ENCODE data around the gene PON3.
"Not testable (repeated sequence)": the region's sequence is repeated elsewhere in the genome, so short reads cannot be mapped to it uniquely, and the experiment has no call there.

PON3 gene

DNA sequence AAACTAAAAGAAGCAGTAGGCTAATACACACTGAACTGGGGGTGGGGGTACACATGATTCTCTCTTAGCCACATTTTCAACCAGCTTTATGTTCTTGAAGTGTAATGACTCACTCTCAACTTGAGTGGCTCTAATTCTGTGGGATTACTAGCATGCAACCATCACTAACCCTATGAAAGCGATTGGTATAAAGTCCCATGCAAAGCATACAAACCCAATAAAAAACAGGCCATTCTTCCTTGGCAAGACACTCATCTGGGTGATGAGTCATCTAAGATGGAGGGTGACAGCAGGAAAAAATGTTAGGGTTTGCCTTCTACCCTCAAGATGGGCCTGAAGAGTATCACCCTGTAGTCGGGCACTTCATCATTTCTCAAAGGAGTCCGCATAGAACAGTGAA lies 14.9 kb upstream of the PON3 start:
- no peak for DNase-seq

- no peak for DNase-seq
Observed at GRCh38 chr7:95407751-95408150, 11.6 kb upstream of the PON3 start.

DNA sequence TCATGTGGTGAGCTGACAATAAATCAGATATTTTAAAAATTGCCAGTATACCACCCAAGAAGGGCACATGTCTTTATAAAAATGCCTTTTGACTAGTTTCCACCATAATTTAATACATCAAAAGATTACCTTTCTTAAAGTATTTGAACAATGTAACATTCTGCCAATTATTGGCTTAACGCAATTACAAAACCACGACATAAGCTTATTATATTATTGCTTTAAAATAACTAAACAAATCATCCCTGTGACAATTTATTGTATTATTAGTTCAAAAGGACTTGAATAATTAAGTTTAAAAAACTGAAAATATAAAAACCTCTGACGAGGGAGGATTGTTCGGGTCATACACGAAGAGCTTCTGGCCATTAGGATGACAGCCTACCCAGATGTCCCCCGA lies 9.6 kb upstream of the PON3 start:
- DNase-seq, result no peak

GRCh38 chr7:95405208-95405607 lies 9.0 kb upstream of the PON3 start:
- no peak for DNase-seq

DNA sequence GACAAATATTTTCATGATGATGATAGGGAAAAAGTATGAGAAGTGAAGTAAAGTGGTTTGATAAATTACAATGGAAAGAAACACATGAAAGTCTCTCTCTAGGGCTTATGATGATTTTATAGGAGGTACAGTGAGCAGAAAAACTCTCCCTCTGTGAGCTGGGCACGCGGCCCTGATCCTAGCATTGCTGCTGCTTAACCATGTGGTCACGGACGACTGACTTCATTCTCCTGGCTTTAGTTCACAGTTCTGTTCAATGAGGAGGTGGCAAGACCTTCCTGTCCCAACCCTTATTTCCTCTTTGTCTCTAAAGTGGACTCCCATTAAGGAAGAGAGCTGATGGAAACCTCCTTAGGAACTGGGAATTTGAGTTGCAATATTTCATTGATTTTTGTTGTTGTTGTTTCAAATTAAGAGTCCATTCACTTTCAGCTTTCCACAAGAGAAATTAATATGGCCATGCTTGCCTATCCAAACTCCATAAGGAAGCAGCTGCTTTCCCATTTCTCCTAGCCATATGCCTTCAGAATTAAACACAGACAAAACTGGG lies 8.2 kb upstream of the PON3 start:
- DNase-seq, result peak in 1 of 2 experiments; percentile 31

- DNase-seq, result peak in 1 of 2 experiments; percentile 13
Observed at GRCh38 chr7:95398155-95398940, 2.2 kb upstream of the PON3 start.

DNA sequence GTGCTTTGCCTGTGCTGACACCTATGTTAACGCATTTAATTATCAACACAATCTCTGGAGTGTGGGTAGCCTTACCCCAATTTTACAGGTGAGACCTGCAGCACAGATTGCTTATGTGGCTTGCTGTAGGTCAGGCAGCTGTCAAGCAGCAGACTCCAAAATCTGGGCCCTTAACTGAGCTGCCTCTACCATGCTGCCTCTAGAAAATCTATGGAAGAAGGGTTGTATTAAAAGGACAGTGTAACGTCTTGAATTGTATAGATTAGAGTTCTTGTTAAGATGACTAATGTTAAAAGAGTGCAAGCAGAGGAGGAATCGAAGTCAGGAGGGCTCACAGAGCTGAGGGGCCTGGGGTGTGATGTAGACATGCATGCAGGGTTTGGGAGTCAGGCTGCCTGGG lies 1.2 kb upstream of the PON3 start:
- DNase-seq, result peak in 1 of 2 experiments; percentile 49

DNA sequence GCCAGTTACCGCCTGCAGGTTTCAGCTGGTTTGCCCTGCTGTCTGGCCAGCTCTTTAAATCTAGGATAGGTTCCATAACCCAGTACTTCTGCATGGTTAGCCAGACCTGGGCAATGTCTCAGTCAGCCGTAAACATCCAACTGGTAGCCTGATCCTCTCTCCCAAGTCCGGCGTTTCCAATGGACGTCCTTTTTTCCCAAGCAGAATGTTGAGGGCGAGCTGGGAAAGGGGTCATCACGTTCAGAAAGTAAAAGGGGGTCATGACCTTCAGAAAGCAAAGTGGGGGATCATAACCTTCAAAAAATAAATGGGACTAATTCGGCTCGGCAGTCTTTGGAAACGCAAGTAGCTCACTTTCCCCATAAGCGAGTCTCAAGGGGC lies 430 bp downstream of the PON3 start:
- DNase-seq, result peak in 1 of 2 experiments; percentile 52

GRCh38 chr7:95394370-95394769 lies 1.8 kb downstream of the PON3 start:
- no peak for DNase-seq

DNA sequence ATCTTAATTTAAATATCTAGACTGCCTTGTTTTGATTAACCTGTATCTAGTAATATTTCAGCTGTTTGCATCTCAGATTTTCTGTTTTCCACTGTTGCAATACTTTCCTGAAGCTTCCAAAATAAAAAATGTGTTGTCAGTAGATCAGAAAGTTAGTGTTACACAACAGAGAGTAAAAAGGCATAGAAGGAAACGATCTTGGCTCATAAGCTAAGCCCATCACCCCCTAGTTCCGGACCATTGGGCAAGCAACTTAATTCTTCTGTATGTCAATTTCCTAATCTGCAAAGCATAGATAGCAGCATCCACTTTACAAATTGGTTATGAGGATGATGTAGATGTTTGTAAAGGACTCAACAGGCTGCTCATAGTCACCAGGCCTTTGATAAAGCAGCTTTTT lies 4.4 kb downstream of the PON3 start:
- no peak for DNase-seq

- DNase-seq, result no peak
Observed at GRCh38 chr7:95389516-95389915, 6.7 kb downstream of the PON3 start.

DNA sequence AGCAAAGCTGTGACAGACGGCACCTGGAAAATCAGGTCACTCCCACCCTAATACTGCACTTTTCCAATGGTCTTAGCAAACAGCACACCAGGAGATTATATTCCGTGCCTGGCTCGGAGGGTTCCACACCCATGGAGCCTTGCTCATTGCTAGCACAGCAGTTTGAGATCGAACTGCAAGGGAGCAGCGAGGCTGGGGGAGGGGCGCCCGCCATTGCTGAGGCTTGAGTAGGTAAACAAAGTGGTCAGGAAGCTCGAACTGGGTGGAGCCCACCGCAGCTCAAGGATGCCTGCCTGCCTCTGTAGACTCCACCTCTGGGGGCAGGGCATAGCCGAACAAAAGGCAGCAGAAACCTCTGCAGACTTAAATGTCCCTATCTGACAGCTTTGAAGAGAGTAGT lies 16.7 kb downstream of the PON3 start:
- DNase-seq, result not testable (repeated sequence)

DNA sequence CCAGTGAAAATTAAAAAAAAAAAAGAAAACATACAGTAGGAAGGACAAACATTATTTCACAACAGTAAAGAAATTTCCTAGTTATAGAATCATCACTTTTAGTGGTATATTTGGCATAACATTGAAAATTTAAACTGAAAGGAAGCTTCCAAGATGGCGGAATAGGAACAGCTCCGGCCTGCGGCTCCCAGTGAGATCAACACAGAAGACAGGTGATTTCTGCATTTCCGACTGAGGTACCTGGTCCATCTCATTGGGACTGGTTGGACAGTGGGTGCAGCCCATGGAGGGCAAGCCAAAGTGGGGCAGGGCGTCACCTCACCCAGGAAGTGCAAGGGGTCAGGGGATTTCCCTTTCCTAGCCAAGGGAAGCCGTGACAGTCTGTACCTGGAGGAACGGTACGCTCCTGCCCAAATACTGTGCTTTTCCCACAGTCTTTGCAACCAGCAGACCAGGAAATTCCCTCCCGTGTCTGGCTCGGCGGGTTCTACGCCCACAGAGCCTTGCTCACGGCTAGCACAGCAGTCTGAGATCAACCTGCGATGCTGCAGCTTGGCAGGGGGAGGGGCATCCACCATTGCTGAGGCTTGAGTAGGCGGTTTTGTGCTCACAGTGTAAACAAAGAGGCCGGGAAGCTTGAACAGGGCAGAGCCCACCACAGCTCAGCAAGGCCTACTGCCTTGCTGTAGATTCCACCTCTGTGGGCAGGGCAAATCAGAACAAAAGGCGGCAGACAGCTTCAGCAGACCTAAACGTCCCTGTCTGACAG lies 19.4 kb downstream of the PON3 start:
- DNase-seq, result no peak

DNA sequence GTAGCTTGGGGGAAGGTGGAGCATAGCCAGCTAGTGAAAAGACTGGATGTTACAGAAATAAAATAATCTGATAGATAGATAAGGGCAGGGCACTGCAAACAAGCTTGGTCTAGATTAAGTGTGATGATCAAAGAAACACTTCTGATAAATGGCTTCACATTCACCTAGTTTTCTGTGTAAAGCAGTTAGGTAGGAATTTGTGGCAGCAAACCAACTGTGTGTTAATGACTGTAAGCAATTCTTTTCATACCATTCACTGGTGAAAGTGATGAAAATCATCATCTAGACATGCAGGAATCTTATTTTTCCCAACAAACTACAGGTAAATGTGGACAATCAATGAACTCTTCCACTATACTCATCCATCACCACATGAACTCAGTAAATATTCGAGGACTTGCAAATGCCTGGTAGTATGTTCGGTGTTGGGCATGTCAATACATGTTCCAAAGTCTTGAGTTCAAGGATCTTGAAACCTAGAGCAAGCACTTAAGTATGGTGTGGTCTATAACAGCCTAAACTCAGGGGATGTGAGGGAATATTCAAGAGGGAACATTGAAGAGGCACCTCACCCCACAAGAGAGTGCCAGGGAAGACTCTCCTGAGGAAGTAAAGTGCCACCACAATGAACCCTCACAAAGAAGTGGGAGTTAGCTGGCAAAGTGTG lies 20.5 kb downstream of the PON3 start:
- DNase-seq, result no peak

DNA sequence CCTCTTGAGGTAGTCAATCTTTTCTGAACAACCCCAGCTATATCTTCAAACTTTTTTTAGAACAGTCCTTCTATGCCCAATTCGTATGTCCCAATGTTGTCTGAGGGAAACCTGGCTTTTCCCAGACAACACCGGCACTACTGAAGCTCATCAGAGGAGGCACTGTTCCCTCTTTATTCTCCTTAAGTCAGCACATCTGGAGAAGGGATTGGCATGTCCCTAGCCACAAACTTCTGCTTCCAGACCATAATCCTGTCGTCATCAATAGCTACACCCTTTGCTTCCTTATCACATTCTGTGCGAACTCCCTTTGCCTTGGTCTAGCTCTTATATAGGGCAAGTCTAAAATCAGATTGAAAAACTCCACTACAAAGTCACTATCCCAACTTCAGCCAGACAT lies 22.9 kb downstream of the PON3 start:
- no peak for DNase-seq

GRCh38 chr7:95368235-95368634 lies 27.9 kb downstream of the PON3 start:
- DNase-seq, result no peak

GRCh38 chr7:95367606-95368005 lies 28.6 kb downstream of the PON3 start:
- no peak for DNase-seq

GRCh38 chr7:95365151-95365550 lies 31.0 kb downstream of the PON3 start:
- no peak for DNase-seq

- no peak for DNase-seq
Observed at GRCh38 chr7:95357623-95358022, 38.6 kb downstream of the PON3 start.

DNA sequence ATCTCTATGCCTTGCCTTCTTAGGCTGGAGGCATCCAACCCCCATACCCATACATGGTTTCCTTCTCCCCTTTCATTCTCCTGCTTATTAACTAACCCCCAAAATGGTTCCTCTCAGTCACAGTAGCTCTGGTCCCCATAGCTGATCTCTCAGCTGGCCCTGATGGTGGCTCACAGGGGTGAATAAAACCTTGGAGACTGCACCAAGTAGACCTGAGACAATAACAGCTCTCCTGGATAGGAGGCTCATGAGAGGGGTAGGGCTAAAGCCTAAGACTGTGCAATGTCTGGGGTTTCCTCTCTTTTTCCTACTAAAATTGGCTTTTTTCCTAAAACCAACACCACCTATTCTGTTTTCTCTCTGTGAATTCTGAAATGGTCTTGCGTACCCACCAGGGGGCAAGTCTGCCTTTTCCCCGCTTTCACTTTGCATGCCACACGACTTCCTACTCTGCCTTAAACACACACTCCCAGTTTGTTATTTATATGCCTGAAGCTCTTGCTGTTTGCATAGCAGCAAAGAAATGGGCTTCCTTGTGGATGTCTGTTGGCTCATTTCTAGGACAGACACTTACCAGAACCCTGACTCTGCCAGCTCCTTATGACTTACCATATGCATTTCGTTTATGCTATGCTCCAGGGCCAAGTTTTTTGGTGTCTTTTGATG lies 53.4 kb downstream of the PON3 start:
- no peak for DNase-seq

- no peak for DNase-seq
Observed at GRCh38 chr7:95342029-95342428, 54.1 kb downstream of the PON3 start.

- DNase-seq, result no peak
Observed at GRCh38 chr7:95340491-95340890, 55.7 kb downstream of the PON3 start.

DNA sequence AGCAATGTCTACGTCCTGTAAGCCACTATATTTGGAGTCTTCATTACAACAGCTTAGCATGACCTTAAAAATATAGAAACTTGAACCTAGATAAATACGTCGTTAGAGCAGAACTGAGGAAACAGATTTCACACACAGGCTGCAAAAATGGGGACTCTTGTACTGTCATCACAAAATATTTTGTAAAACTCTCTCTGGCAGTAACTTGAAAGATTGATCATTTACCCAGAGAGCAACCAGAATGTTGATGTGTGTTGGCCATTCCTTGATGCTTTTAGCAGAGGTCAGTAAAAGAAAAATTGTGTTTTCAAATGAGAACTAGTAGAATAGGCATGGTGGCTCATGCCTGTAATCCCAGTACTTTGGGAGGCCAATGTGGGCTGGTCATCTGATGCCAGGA lies 57.3 kb downstream of the PON3 start:
- no peak for DNase-seq
